HG02623 (cell line): ENCODE measurements around the gene COMMD8.

Experiments
- ATAC-seq: cut with Tn5 transposase; IDR thresholded peaks from one replicate; pipeline ENCODE4 v1.9.1; 2021; ENCODE audit warnings: moderate library complexity; ENCODE audit not compliant: unreplicated experiment

Gene COMMD8

GRCh38 chr4:47473141-47473750 lies 9.7 kb upstream of the COMMD8 start:
- no peak for ATAC-seq

- no peak for ATAC-seq
Measured at GRCh38 chr4:47471591-47471990, 8.1 kb upstream of the COMMD8 start.

- ATAC-seq = no peak
Measured at GRCh38 chr4:47471064-47471463, 7.6 kb upstream of the COMMD8 start.

DNA sequence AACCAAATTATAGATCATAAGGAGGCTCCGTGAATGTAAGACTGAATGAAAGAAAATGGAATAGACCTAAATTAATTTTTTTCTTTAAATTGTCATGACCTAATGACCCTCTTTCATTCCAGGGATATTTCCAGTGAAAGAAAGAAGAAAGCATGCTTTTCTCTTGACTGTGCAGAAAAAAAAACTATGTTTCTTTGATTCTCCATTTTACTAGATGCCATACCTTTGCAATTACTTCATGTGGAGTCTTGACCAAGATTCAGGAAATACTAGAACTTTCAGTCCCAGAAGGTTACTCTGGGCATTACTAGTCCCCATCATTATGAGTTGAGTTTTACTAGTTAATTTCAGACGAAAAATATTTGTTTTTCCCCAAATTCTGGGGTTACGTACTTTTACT lies 6.4 kb upstream of the COMMD8 start:
- ATAC-seq = no peak

- no peak for ATAC-seq
Measured at GRCh38 chr4:47468706-47469365, 5.3 kb upstream of the COMMD8 start.

DNA sequence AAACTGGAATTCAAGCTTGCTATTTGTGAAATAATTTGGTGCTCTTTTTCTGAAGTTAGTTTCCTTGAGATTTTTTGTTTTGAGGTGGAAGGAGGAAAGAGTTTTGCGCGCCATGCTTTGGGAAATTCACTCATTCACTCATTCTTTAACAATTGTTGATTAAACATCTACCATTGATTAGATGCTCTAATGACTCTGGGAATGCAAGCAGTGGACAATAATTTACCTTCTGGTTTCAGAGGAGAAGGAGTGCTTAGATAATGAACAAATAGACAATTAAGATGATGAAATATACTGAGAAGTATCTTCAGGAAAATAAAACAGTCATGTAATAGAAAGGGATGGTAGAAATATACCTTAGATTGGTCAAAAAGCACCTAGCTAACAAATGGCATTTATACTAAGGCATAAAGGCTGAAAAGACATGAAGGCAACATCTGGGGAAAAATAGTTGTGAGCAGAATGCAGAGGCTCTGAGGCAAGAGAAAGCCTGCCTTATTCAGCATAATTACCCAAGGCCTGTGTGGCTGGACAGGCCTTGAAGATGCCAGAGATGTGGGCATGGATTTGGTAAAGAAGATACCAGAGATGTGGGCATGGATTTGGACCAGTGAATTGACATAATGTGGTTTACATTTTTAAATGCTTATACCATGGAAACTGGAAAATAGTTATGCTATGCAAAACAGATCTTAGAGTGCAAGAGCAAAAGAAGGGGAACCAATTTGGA lies 2.7 kb upstream of the COMMD8 start:
- no peak for ATAC-seq

- ATAC-seq = peak; percentile 23
Measured at GRCh38 chr4:47465004-47465403, 1.5 kb upstream of the COMMD8 start.

DNA sequence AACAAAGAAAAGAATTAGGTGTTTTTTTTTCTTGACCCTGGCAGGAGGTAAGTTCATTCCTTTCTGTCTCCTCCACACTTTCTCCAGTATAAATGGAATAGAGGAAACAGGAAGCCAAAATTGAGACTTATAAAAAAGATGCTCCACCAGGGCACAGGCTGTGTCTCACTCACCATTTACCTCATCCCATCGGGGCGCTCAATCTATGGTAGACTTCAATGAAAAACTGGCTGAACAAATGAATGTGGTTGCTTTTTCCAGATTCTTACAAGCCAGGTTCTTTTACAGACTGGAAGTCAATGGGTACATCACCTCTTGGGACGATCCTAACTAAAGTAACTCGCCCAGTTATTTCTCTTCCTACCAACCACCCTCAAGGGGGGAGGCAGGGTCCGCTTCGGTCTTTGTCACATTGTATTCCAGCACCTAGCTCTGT lies 685 bp downstream of the COMMD8 start:
- ATAC-seq = peak; percentile 21

- no peak for ATAC-seq
Measured at GRCh38 chr4:47451657-47452056, 11.8 kb downstream of the COMMD8 start.

DNA sequence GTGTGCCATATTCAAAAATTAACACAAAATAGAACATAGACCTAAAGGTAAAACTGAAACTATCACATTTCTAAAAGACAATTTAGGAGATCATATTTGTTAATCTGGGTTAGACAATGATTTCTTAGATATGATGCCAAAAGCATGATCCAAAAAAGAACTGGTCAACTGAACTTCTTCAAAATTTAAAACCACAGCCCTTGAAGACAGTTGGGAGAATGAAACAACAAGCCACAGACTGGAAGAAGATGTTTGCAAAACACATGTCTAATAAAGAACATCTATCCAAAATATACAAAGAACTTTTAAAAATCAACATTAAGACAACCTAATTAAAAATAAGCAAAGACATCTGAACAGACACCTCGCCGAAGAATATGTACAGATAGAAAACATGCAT lies 19.5 kb downstream of the COMMD8 start:
- ATAC-seq = no peak

DNA sequence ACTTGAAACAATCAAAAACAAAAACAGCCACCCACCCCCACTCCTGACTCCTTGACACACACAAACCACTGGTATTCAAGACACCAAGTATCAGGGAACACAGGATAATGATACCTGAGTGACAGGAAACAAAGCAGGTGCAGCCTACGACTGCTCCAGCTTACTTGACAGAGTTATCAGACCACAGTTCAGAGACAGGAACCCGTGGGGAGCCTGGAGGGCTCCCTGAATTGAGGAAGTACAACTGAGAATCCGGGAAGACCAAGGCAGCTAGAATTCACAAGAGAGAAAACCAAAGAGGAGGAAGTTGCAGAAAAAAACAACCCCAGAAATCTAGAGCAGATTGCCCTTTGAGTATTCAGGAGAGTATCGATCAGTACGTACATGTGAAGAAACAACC lies 20.5 kb downstream of the COMMD8 start:
- peak; percentile 68 for ATAC-seq

DNA sequence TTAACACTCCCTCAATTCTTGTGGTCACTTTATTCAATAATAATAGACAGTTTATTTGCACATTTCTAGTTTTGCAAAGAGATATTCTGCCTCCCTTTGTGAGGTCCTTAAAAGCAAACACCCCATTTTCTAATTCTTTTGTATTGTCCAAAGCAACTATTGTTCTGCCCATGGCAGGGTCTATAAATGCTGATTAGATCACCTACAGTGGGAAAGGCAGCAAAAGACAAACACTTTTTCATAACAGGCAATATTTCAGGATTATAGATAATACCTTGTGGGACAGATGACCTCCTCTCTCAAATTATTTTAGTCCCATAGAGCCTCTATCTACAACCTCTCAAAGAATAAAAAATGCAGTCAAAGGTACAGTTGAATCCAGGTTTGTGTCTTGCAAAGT lies 28.6 kb downstream of the COMMD8 start:
- no peak for ATAC-seq

- ATAC-seq = no peak
Measured at GRCh38 chr4:47432749-47433148, 30.8 kb downstream of the COMMD8 start.

DNA sequence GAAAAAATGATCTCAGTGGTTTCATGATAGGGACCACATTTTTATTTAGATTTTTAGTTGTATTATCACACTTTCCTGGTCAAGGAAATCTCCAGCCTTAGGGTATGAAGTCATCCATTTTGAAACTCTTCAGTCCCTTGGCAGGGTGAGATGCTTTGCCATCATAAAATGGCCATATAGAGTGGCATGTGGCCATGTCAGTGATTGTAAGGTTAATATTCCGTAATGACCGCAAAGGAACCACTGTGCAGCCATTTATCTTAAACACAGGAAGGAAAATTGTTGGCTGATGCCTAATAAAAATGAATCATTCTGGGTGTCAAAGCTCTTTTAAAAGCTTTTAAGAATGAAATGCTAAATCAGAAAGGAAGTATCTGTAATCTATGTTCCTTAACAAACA lies 35.6 kb downstream of the COMMD8 start:
- no peak for ATAC-seq

DNA sequence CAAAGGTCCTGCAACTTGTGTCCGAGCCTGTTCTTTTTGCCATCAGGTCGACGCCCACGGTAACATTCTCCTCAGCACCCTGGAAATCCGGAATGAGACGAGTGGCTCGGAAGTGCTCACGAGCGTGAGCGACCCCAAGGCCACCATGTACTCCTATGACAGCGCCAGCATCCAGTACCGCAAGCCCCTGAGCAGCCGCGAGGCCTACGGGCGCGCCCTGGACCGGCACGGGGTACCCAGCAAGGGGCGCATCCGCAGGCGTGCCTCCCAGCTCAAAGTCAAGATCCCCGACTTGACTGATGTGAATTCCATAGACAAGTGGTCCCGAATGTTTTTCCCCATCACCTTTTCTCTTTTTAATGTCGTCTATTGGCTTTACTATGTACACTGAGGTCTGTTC lies 37.9 kb downstream of the COMMD8 start:
- no peak for ATAC-seq

- no peak for ATAC-seq
Measured at GRCh38 chr4:47419296-47419695, 44.2 kb downstream of the COMMD8 start.

DNA sequence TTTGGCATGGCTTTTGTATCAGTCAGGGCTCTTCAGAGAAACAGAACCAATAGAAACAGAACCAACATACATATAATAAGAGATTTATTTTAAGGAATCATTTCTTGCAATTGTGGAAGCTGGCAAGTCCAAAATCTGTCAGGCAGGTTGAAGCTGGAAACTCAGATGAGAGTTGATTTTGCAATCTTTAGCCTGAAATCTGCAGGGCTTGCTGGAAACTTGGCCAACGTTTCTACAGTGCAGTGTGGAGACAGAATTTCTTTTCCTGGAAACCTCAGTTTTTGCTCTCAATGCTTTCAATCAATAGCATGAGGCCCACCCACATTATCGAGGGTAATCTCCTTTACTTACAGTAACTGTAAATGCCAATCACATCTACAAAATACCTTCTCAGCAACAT lies 45.4 kb downstream of the COMMD8 start:
- ATAC-seq = no peak

GRCh38 chr4:47415719-47416118 lies 47.8 kb downstream of the COMMD8 start:
- ATAC-seq = no peak

- ATAC-seq = no peak
Measured at GRCh38 chr4:47413521-47413920, 50.0 kb downstream of the COMMD8 start.

DNA sequence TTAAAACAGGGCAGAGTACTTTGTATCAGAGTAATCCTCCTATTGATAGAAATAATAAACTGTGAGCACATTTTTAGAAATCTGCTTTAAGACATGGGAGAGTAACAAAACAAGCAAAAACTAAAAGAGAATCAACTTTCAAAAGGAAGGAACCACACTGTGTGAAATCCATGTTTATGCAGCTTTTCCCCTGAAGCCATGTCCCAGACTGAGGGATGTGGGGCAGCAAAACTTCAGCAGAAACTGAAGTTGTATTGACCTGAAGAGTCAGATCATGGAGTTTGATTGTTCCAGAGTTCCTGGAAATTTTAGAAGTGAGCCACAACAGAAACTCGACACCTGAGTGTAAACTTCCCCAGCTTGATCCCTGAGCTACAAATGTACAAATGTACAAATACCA lies 53.2 kb downstream of the COMMD8 start:
- ATAC-seq = no peak

- no peak for ATAC-seq
Measured at GRCh38 chr4:47406408-47406807, 57.1 kb downstream of the COMMD8 start.
